KOPT-K1 (cell line): ENCODE measurements around the gene ZDHHC1.

Experiments used
- H3K27ac ChIP-seq: fragments of 200-600 bp; sonication (generic); 2 replicates; pipeline ENCODE4 v1.5.1; 2016; ENCODE audit warnings: antibody characterized with exemption, mild to moderate bottlenecking, low read depth, low read length; ENCODE audit not compliant: poor library complexity, severe bottlenecking
- H3K36me3 ChIP-seq: fragments of 200-600 bp; sonication (generic); 2 replicates; pipeline ENCODE4 v1.5.1; 2017; ENCODE audit warnings: antibody characterized with exemption, mild to moderate bottlenecking, low read length, moderate library complexity; ENCODE audit not compliant: insufficient read depth
- H3K9me3 ChIP-seq: fragments of 200-600 bp; sonication (generic); 2 replicates; pipeline ENCODE4 v1.5.1; 2017; ENCODE audit warnings: antibody characterized with exemption, low read length, mild to moderate bottlenecking; ENCODE audit not compliant: insufficient read depth, poor library complexity, severe bottlenecking

The ZDHHC1 gene

GRCh38 chr16:67415872-67416793 lies at the start of gene ZDHHC1:
TSS of gene ZDHHC1 (minus strand) at chr16:67416477. CDS start at chr16:67407775, 8,702 bp downstream.
- Histone ChIP-seq H3K9me3 (no peaks in the 10 kb centered on the region), H3K36me3 (no peaks in the 10 kb centered on the region), H3K27ac (no peak within 1 kb of the TSS)

GRCh38 chr16:67464565-67464964 lies 48.3 kb upstream of the ZDHHC1 start:
- no peaks in the 10 kb centered on the region for H3K9me3 ChIP-seq
- H3K36me3 ChIP-seq: no peaks in the 10 kb centered on the region
- no peak overlapping the region for H3K27ac ChIP-seq

GRCh38 chr16:67463691-67464090 lies 47.4 kb upstream of the ZDHHC1 start:
- no peaks in the 10 kb centered on the region for H3K9me3 ChIP-seq
- H3K36me3 ChIP-seq: no peaks in the 10 kb centered on the region
- no peak overlapping the region for H3K27ac ChIP-seq

GRCh38 chr16:67463059-67463458 lies 46.8 kb upstream of the ZDHHC1 start:
- Histone ChIP-seq H3K9me3 (no peaks in the 10 kb centered on the region), H3K36me3 (no peaks in the 10 kb centered on the region), H3K27ac (no peak overlapping the region)

GRCh38 chr16:67462279-67462655 lies 46.0 kb upstream of the ZDHHC1 start:
- H3K36me3 ChIP-seq: no peaks in the 10 kb centered on the region
- no peak overlapping the region for H3K27ac ChIP-seq
- H3K9me3 ChIP-seq: no peaks in the 10 kb centered on the region

- Histone ChIP-seq H3K27ac (no peak overlapping the region), H3K9me3 (no peaks in the 10 kb centered on the region), H3K36me3 (no peaks in the 10 kb centered on the region)
Measured at GRCh38 chr16:67461600-67462278, 45.5 kb upstream of the ZDHHC1 start.

- no peak overlapping the region for H3K27ac ChIP-seq
- no peaks in the 10 kb centered on the region for H3K9me3 ChIP-seq
Measured at GRCh38 chr16:67460961-67461360, 44.7 kb upstream of the ZDHHC1 start.

GRCh38 chr16:67460168-67460567 lies 43.9 kb upstream of the ZDHHC1 start:
- Histone ChIP-seq H3K27ac (no peak overlapping the region), H3K36me3 (no peaks in the 10 kb centered on the region), H3K9me3 (no peaks in the 10 kb centered on the region)

More at GRCh38 chr16:67460961-67461360, 44.7 kb upstream of the ZDHHC1 start:
- no peaks in the 10 kb centered on the region for H3K36me3 ChIP-seq

- Histone ChIP-seq H3K9me3 (no peaks in the 10 kb centered on the region), H3K36me3 (no peaks in the 10 kb centered on the region), H3K27ac (no peak overlapping the region)
Measured at GRCh38 chr16:67459861-67460150, 43.5 kb upstream of the ZDHHC1 start.

GRCh38 chr16:67459066-67459860 lies 43.0 kb upstream of the ZDHHC1 start:
- Histone ChIP-seq H3K36me3 (no peaks in the 10 kb centered on the region), H3K27ac (no peak overlapping the region), H3K9me3 (no peaks in the 10 kb centered on the region)

GRCh38 chr16:67458121-67458641 lies 41.9 kb upstream of the ZDHHC1 start:
- H3K27ac ChIP-seq: no peak overlapping the region
- H3K9me3 ChIP-seq: no peaks in the 10 kb centered on the region
- peaks cover 2% of the 10 kb centered on the region; the same call in 1 of the 2 replicates for H3K36me3 ChIP-seq

GRCh38 chr16:67457611-67458010 lies 41.3 kb upstream of the ZDHHC1 start:
- Histone ChIP-seq H3K36me3 (peaks cover 8% of the 10 kb centered on the region; the same call in 1 of the 2 replicates), H3K27ac (no peak overlapping the region), H3K9me3 (no peaks in the 10 kb centered on the region)

GRCh38 chr16:67456391-67457081 lies 40.3 kb upstream of the ZDHHC1 start:
- no peaks in the 10 kb centered on the region for H3K9me3 ChIP-seq
- no peak overlapping the region for H3K27ac ChIP-seq
- peaks cover 11% of the 10 kb centered on the region; the same call in 1 of the 2 replicates for H3K36me3 ChIP-seq

GRCh38 chr16:67454852-67455251 lies 38.6 kb upstream of the ZDHHC1 start:
- H3K27ac ChIP-seq: no peak overlapping the region
- no peaks in the 10 kb centered on the region for H3K9me3 ChIP-seq
- peaks cover 19% of the 10 kb centered on the region; the same call in 1 of the 2 replicates for H3K36me3 ChIP-seq
